ENCODE data around the gene MGAT4A.

Gene MGAT4A

GRCh38 chr2:98731041-98731893, at the start of gene MGAT4A:
TSS of gene MGAT4A (minus strand) at chr2:98731132. CDS start at chr2:98726332, 4,800 bp downstream.
- Mint-ChIP-seq H3K4me3 (peak within 1 kb of the TSS; percentile 91), H3K36me3 (no peaks in the 10 kb centered on the region), H3K27me3 (no peaks in the 10 kb centered on the region), H3K4me1 (peaks cover 68% of the 10 kb centered on the region), H3K27ac (peak within 1 kb of the TSS; percentile 97), H3K9me3 (no peaks in the 10 kb centered on the region)

GRCh38 chr2:98778741-98779483, 48.0 kb upstream of the MGAT4A start:
- Mint-ChIP-seq H3K27ac (no peak overlapping the region), H3K4me3 (no peak overlapping the region), H3K27me3 (no peaks in the 10 kb centered on the region), H3K4me1 (peaks cover 18% of the 10 kb centered on the region), H3K9me3 (peaks cover 10% of the 10 kb centered on the region), H3K36me3 (peaks cover 4% of the 10 kb centered on the region)

GRCh38 chr2:98778151-98778550, 47.2 kb upstream of the MGAT4A start:
- Mint-ChIP-seq H3K27me3 (no peaks in the 10 kb centered on the region), H3K36me3 (peaks cover 4% of the 10 kb centered on the region), H3K4me3 (no peak overlapping the region), H3K27ac (no peak overlapping the region), H3K4me1 (peaks cover 25% of the 10 kb centered on the region), H3K9me3 (peaks cover 10% of the 10 kb centered on the region)

- peaks cover 30% of the 10 kb centered on the region for H3K4me1 Mint-ChIP-seq
- H3K9me3 Mint-ChIP-seq = peaks cover 10% of the 10 kb centered on the region
- H3K4me3 Mint-ChIP-seq = no peak overlapping the region
- H3K27me3 Mint-ChIP-seq = no peaks in the 10 kb centered on the region
- H3K27ac Mint-ChIP-seq = no peak overlapping the region
- H3K36me3 Mint-ChIP-seq = peaks cover 4% of the 10 kb centered on the region
Observed at GRCh38 chr2:98777710-98778109, 46.8 kb upstream of the MGAT4A start.

- H3K4me1 Mint-ChIP-seq = peaks cover 36% of the 10 kb centered on the region
- peaks cover 2% of the 10 kb centered on the region for H3K36me3 Mint-ChIP-seq
- peaks cover 5% of the 10 kb centered on the region for H3K9me3 Mint-ChIP-seq
- no peaks in the 10 kb centered on the region for H3K27me3 Mint-ChIP-seq
- H3K27ac Mint-ChIP-seq = no peak overlapping the region
- H3K4me3 Mint-ChIP-seq = no peak overlapping the region
Observed at GRCh38 chr2:98777076-98777475, 46.1 kb upstream of the MGAT4A start.

- no peaks in the 10 kb centered on the region for H3K9me3 Mint-ChIP-seq
- H3K4me1 Mint-ChIP-seq = peaks cover 46% of the 10 kb centered on the region
- no peaks in the 10 kb centered on the region for H3K27me3 Mint-ChIP-seq
- no peaks in the 10 kb centered on the region for H3K36me3 Mint-ChIP-seq
- H3K27ac Mint-ChIP-seq = no peak overlapping the region
- no peak overlapping the region for H3K4me3 Mint-ChIP-seq
Observed at GRCh38 chr2:98776136-98776535, 45.2 kb upstream of the MGAT4A start.

GRCh38 chr2:98775146-98775986, 44.4 kb upstream of the MGAT4A start:
- Mint-ChIP-seq H3K4me3 (no peak overlapping the region), H3K27ac (no peak overlapping the region), H3K4me1 (peaks cover 52% of the 10 kb centered on the region), H3K36me3 (peaks cover 2% of the 10 kb centered on the region), H3K27me3 (no peaks in the 10 kb centered on the region), H3K9me3 (no peaks in the 10 kb centered on the region)

GRCh38 chr2:98773907-98774306, 43.0 kb upstream of the MGAT4A start:
- Mint-ChIP-seq H3K4me1 (peaks cover 67% of the 10 kb centered on the region), H3K4me3 (no peak overlapping the region), H3K27me3 (no peaks in the 10 kb centered on the region)

GRCh38 chr2:98773169-98773568, 42.2 kb upstream of the MGAT4A start:
- no peaks in the 10 kb centered on the region for H3K27me3 Mint-ChIP-seq
- H3K9me3 Mint-ChIP-seq = no peaks in the 10 kb centered on the region
- peak overlapping the region; percentile 99 for H3K27ac Mint-ChIP-seq
- peaks cover 74% of the 10 kb centered on the region for H3K4me1 Mint-ChIP-seq
- H3K36me3 Mint-ChIP-seq = peaks cover 2% of the 10 kb centered on the region
- H3K4me3 Mint-ChIP-seq = peak overlapping the region; percentile 98

More at GRCh38 chr2:98773907-98774306, 43.0 kb upstream of the MGAT4A start:
- no peaks in the 10 kb centered on the region for H3K9me3 Mint-ChIP-seq
- H3K36me3 Mint-ChIP-seq = peaks cover 2% of the 10 kb centered on the region
- H3K27ac Mint-ChIP-seq = no peak overlapping the region

GRCh38 chr2:98772536-98772935, 41.6 kb upstream of the MGAT4A start:
- no peaks in the 10 kb centered on the region for H3K9me3 Mint-ChIP-seq
- H3K27me3 Mint-ChIP-seq = no peaks in the 10 kb centered on the region
- peak overlapping the region; percentile 98 for H3K4me3 Mint-ChIP-seq
- peaks cover 2% of the 10 kb centered on the region for H3K36me3 Mint-ChIP-seq
- peaks cover 81% of the 10 kb centered on the region for H3K4me1 Mint-ChIP-seq
- peak overlapping the region; percentile 99 for H3K27ac Mint-ChIP-seq

- H3K4me3 Mint-ChIP-seq = peak overlapping the region; percentile 98
- H3K9me3 Mint-ChIP-seq = no peaks in the 10 kb centered on the region
- H3K36me3 Mint-ChIP-seq = peaks cover 2% of the 10 kb centered on the region
- no peaks in the 10 kb centered on the region for H3K27me3 Mint-ChIP-seq
- H3K4me1 Mint-ChIP-seq = peaks cover 87% of the 10 kb centered on the region
- peak overlapping the region; percentile 99 for H3K27ac Mint-ChIP-seq
Observed at GRCh38 chr2:98771721-98772524, 41.0 kb upstream of the MGAT4A start.

GRCh38 chr2:98771264-98771663, 40.3 kb upstream of the MGAT4A start:
- Mint-ChIP-seq H3K27ac (peak overlapping the region; percentile 100), H3K4me3 (peak overlapping the region; percentile 98), H3K9me3 (no peaks in the 10 kb centered on the region), H3K36me3 (peaks cover 2% of the 10 kb centered on the region), H3K27me3 (no peaks in the 10 kb centered on the region), H3K4me1 (peaks cover 90% of the 10 kb centered on the region)

GRCh38 chr2:98769784-98770183, 38.9 kb upstream of the MGAT4A start:
- peak overlapping the region; percentile 98 for H3K4me3 Mint-ChIP-seq
- peaks cover 2% of the 10 kb centered on the region for H3K36me3 Mint-ChIP-seq
- H3K4me1 Mint-ChIP-seq = peaks cover 90% of the 10 kb centered on the region
- no peaks in the 10 kb centered on the region for H3K9me3 Mint-ChIP-seq
- peak overlapping the region; percentile 95 for H3K27ac Mint-ChIP-seq
- no peaks in the 10 kb centered on the region for H3K27me3 Mint-ChIP-seq

GRCh38 chr2:98769114-98769476, 38.2 kb upstream of the MGAT4A start:
- peak overlapping the region; percentile 71 for H3K4me3 Mint-ChIP-seq

More at GRCh38 chr2:98769114-98769476, 38.2 kb upstream of the MGAT4A start:
- Mint-ChIP-seq H3K36me3 (peaks cover 2% of the 10 kb centered on the region), H3K27me3 (no peaks in the 10 kb centered on the region), H3K27ac (peak overlapping the region; percentile 57), H3K4me1 (peaks cover 89% of the 10 kb centered on the region), H3K9me3 (no peaks in the 10 kb centered on the region)

All from activated naive CD4-positive, alpha-beta T cell treated with anti-CD3 and anti-CD28 coated beads, Interleukin-2, amount 50 U/mL, for 24 hours (primary cell).